H1 (cell line): ENCODE data around the gene BCL2L12. TPM values are rescaled to one million over a fixed set of nuclear protein-coding genes. Genes with fewer than 3 reads are reported as not detected.

Experiments used
- CTCF ChIA-PET: fragments of 300-600 bp; sonication (Branson Sonifier 250); formaldehyde crosslinking; loops from one replicate; lab custom pipeline; 2021; ENCODE audit not compliant: partially characterized antibody; lab: Charles Lee
- POLR2A ChIA-PET: fragments of 300-600 bp; sonication (Branson Sonifier 250); formaldehyde crosslinking; loops from one replicate; lab custom pipeline; 2021; ENCODE audit warnings: inconsistent platforms; ENCODE audit not compliant: partially characterized antibody; lab: Charles Lee
- DNase-seq, 2 experiments: peaks; one replicate each; pipeline versions ENCODE4 v3.0.0 to v3.0.0-alpha.2; 2010 to 2022; ENCODE audit warnings: low spot score in 2 of 2, low read depth in 1 of 2, mixed read lengths in 1 of 2
- FAIRE-seq: peaks from 2 replicates; lab custom pipeline; 2011; peaks lifted over from hg19 to GRCh38; lab: Jason Lieb, UNC
- H2AFZ ChIP-seq: 2 replicates; pipeline ENCODE4 v1.8.1; 2012; ENCODE audit warnings: low read length, inconsistent platforms
- H2AK5ac ChIP-seq: 2 replicates; pipeline ENCODE4 v1.6.1; 2013; ENCODE audit warnings: low read depth, low read length
- H2BK120ac ChIP-seq: replicated peaks from 2 replicates; pipeline ENCODE3; 2013; ENCODE audit warnings: low read depth, low read length, inconsistent platforms
- H2BK12ac ChIP-seq: 2 replicates; pipeline ENCODE4 v1.6.1; 2013; ENCODE audit warnings: low read depth, low read length
- H2BK15ac ChIP-seq: 2 replicates; pipeline ENCODE4 v1.6.1; 2013; ENCODE audit warnings: low read length
- H2BK20ac ChIP-seq: 2 replicates; pipeline ENCODE4 v1.6.1; 2013; ENCODE audit warnings: low read length
- H2BK5ac ChIP-seq: 2 replicates; pipeline ENCODE4 v1.6.1; 2013; ENCODE audit warnings: low read depth, low read length
- H3K14ac ChIP-seq: 2 replicates; pipeline ENCODE4 v1.6.1; 2013; ENCODE audit warnings: inconsistent platforms; ENCODE audit not compliant: insufficient read length
- H3K18ac ChIP-seq: 2 replicates; pipeline ENCODE4 v1.6.1; 2013; ENCODE audit warnings: low read length; ENCODE audit errors: extremely low read depth
- H3K23ac ChIP-seq: 2 replicates; pipeline ENCODE4 v1.6.1; 2013; ENCODE audit warnings: inconsistent platforms; ENCODE audit not compliant: insufficient read length
- H3K23me2 ChIP-seq: 2 replicates; pipeline ENCODE4 v1.6.1; 2013; ENCODE audit warnings: low read depth, low read length
- H3K27ac ChIP-seq: 2 replicates; pipeline ENCODE4 v1.6.1; 2011; ENCODE audit warnings: low read depth, low read length, inconsistent platforms
- H3K27me3 ChIP-seq, 4 experiments: replicated peaks in 1 of 4; 1 replicate in 1 of 4; 2 replicates in 3 of 4; pipeline versions ENCODE4 v1.6.1 to v1.8.1; 2011 to 2013; ENCODE audit warnings: low read length in 3 of 4, mild to moderate bottlenecking in 3 of 4, inconsistent platforms in 2 of 4, mixed read lengths in 2 of 4, moderate library complexity in 1 of 4; ENCODE audit not compliant: control insufficient read depth in 3 of 4, insufficient read depth in 3 of 4; ENCODE audit errors: extremely low read depth in 1 of 4
- H3K36me3 ChIP-seq, 4 experiments: 2 replicates each; pipeline versions ENCODE4 v1.6.1 to v1.8.1; 2011 to 2013; ENCODE audit warnings: mild to moderate bottlenecking in 4 of 4, low read length in 3 of 4, moderate library complexity in 2 of 4, control low read depth in 1 of 4, inconsistent platforms in 1 of 4; ENCODE audit not compliant: insufficient read depth in 4 of 4, control insufficient read depth in 2 of 4
- H3K4ac ChIP-seq: replicated peaks from 2 replicates; pipeline ENCODE3; 2013; ENCODE audit warnings: low read length, low read depth, mixed read lengths, inconsistent platforms; ENCODE audit not compliant: insufficient read length
- H3K4me1 ChIP-seq, 4 experiments: replicated peaks in 1 of 4; 1 replicate in 1 of 4; 2 replicates in 3 of 4; pipeline versions ENCODE4 v1.6.1 to v1.8.1; 2011 to 2013; ENCODE audit warnings: low read length in 3 of 4, inconsistent platforms in 2 of 4, mixed read lengths in 1 of 4; ENCODE audit not compliant: insufficient read depth in 4 of 4, control insufficient read depth in 3 of 4
- H3K4me2 ChIP-seq, 2 experiments: 2 replicates each; pipeline versions ENCODE4 v1.6.1 to v1.8.1; 2011 to 2013; ENCODE audit warnings: low read depth in 2 of 2, low read length in 2 of 2, control low read depth in 1 of 2, inconsistent platforms in 1 of 2, mild to moderate bottlenecking in 1 of 2; ENCODE audit not compliant: insufficient read depth in 1 of 2
- H3K4me3 ChIP-seq, 4 experiments: fragments of 200-600, 300-600 bp in 1 of 4; sonication (generic), shearing (Covaris generic), sonication (Bioruptor Twin) in 1 of 4; 2 replicates each; pipeline versions ENCODE4 v1.5.1 to v1.8.1; 2011 to 2016; ENCODE audit warnings: low read length in 4 of 4, low read depth in 3 of 4, control low read depth in 2 of 4, inconsistent platforms in 2 of 4, mild to moderate bottlenecking in 2 of 4, mixed read lengths in 1 of 4, moderate library complexity in 1 of 4; ENCODE audit not compliant: insufficient read depth in 2 of 4; ENCODE audit errors: extremely low read depth in 1 of 4
- H3K56ac ChIP-seq: replicated peaks from 2 replicates; pipeline ENCODE3; 2013; ENCODE audit warnings: low read depth, mild to moderate bottlenecking, mixed read lengths, low read length, inconsistent platforms; ENCODE audit not compliant: insufficient read length
- H3K79me1 ChIP-seq: 2 replicates; pipeline ENCODE4 v1.6.1; 2013; ENCODE audit warnings: low read depth, low read length, control low read depth
- H3K79me2 ChIP-seq, 2 experiments: 2 replicates each; pipeline versions ENCODE4 v1.6.1 to v1.8.1; 2012 to 2013; ENCODE audit warnings: low read length in 2 of 2, mild to moderate bottlenecking in 2 of 2, inconsistent platforms in 1 of 2; ENCODE audit not compliant: insufficient read depth in 2 of 2, control insufficient read depth in 1 of 2
- H3K9ac ChIP-seq, 4 experiments: replicated peaks in 1 of 4; 1 replicate in 1 of 4; 2 replicates in 3 of 4; pipeline versions ENCODE4 v1.6.1 to v1.8.1; 2011 to 2013; ENCODE audit warnings: low read depth in 3 of 4, low read length in 3 of 4, control low read depth in 2 of 4, mild to moderate bottlenecking in 2 of 4, moderate library complexity in 2 of 4, inconsistent platforms in 1 of 4; ENCODE audit errors: extremely low read depth in 1 of 4
- H3K9me3 ChIP-seq, 2 experiments: 2 replicates each; pipeline versions ENCODE4 v1.6.1 to v1.8.1; 2012 to 2013; ENCODE audit warnings: mild to moderate bottlenecking in 2 of 2, moderate library complexity in 2 of 2, control low read depth in 1 of 2, inconsistent platforms in 1 of 2, low read depth in 1 of 2, low read length in 1 of 2, mixed read lengths in 1 of 2; ENCODE audit not compliant: insufficient read depth in 2 of 2
- H4K20me1 ChIP-seq, 2 experiments: replicated peaks in 1 of 2; 2 replicates each; pipeline versions ENCODE3 to v1.8.1; 2011 to 2013; ENCODE audit warnings: inconsistent platforms in 2 of 2, low read length in 2 of 2, mild to moderate bottlenecking in 1 of 2; ENCODE audit not compliant: insufficient read depth in 2 of 2, control insufficient read depth in 1 of 2
- H4K5ac ChIP-seq: 2 replicates; pipeline ENCODE4 v1.6.1; 2013; ENCODE audit warnings: low read length, low read depth, mixed read lengths, inconsistent platforms; ENCODE audit not compliant: insufficient read length
- H4K8ac ChIP-seq: 2 replicates; pipeline ENCODE4 v1.8.0; 2013; ENCODE audit warnings: mild to moderate bottlenecking, moderate library complexity, low read length, inconsistent platforms; ENCODE audit not compliant: insufficient read depth; ENCODE audit errors: extremely low read depth
- H4K91ac ChIP-seq: replicated peaks from 2 replicates; pipeline ENCODE3; 2013; ENCODE audit warnings: low read length, mixed read lengths, inconsistent platforms; ENCODE audit not compliant: insufficient read length
- POLR2A ChIP-seq, 2 experiments: IDR thresholded peaks; 1 replicate in 1 of 2; 2 replicates in 1 of 2; pipeline ENCODE4 v1.6.1; 2011; ENCODE audit warnings: low read depth in 2 of 2, low read length in 2 of 2, mild to moderate bottlenecking in 2 of 2; ENCODE audit errors: control extremely low read depth in 1 of 2
- POLR2AphosphoS5 ChIP-seq: IDR thresholded peaks from 2 replicates; pipeline ENCODE4 v1.6.1; 2011; ENCODE audit warnings: low read depth, low read length
- WGBS, 2 experiments: shearing (Covaris generic) in 1 of 2; methylation state at CpG; one replicate each; pipeline versions ENCODE4 v1.1.6 to v1.1.7; 2013 to 2015; ENCODE audit warnings: low lambda C conversion rate in 2 of 2, mixed read lengths in 2 of 2, inconsistent platforms in 1 of 2, low coverage in 1 of 2, missing lambda C conversion rate in 1 of 2; ENCODE audit not compliant: insufficient replicate concordance in 2 of 2, insufficient coverage in 1 of 2, insufficient read length in 1 of 2; ENCODE audit errors: extremely low coverage in 1 of 2, missing lambda C conversion rate in 1 of 2; 5-methylcytosine and 5-hydroxymethylcytosine counted together
- polyA plus RNA-seq, 7 experiments: library from polyadenylated mRNA; depleted of rRNA in 3 of 7; stranded (reverse) in 5 of 7; unstranded in 2 of 7; fragments of >200 nt in 5 of 7; fragments of 200-250 nt in 2 of 7; gene quantifications; 1 replicate in 5 of 7; 2 replicates in 1 of 7; 4 replicates in 1 of 7; pipeline versions ENCODE4 v1.2.1 to v1.2.3, GENCODE V29; 2011 to 2013; ENCODE audit warnings: missing spikeins in 2 of 7, mixed read lengths in 2 of 7
- total RNA-seq: library from RNA; stranded (reverse); fragmentation: NEBNext Ultra II Directional; extraction: Animal tissue kit (Norgen Biotek cat#: 25700); gene quantifications from 2 replicates; pipeline ENCODE4 v1.2.1, GENCODE V29; 2021
- TF ChIP-seq, protein P1 (sequence below): IDR thresholded peaks from 2 replicates; pipeline ENCODE4 v1.6.1; 2012; ENCODE audit warnings: inconsistent platforms

Gene BCL2L12
- total and polyA plus RNA-seq, 2 of the 8 experiments (the other 6 are each of a cell fraction or from before 2014, with no cell fraction given), result 126 to 209 TPM

DNA sequence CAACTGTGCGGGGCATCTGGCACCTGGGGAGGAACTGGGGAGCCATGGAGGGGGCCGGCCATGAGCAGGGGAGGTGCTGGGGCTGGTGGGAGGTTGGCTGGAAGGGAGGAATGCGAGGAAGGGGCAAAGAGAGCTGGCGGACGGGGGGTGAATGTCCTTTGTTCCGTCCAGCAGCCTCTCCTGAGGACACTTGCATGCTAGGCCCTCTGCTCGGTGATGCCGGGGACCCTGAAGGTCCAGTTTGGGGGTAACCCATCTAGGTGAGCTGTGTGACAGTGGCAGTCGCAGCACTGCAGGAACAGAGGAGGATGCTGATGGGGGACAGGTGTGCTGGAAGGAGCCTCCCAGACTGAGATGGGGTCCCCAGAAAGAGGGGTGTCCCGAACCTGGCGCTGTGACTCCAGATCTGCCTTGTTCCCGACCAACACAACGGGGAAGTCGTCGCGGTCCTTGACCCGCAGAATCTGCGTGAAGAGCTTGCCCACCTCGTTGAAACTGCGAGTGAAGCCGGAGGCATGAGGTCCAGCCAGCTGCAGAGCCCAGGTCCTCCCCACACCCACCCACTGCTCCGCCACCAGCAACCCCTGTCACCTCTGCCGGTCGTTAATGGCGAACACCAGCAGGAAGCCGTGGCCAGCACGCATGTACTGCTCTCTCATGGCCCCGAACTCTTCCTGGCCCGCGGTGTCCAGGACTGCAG, 29.4 kb upstream of the BCL2L12 start:
- DNase-seq, result no peak
- Histone ChIP-seq H3K4me2 (no peak overlapping the region), H2BK12ac (peak overlapping the region; percentile 50; the same call in 1 of the 2 replicates), H3K36me3 (no peaks in the 10 kb centered on the region), H3K9me3 (no peaks in the 10 kb centered on the region), H2BK120ac (no peak overlapping the region), H3K14ac (no peak overlapping the region), H4K5ac (no peak overlapping the region), H3K27ac (no peak overlapping the region), H4K91ac (no peak overlapping the region), H3K79me2 (no peaks in the 10 kb centered on the region), H3K23me2 (peaks cover 5% of the 10 kb centered on the region), H3K4me3 (no peak overlapping the region), H3K56ac (no peak overlapping the region), H2BK20ac (peak overlapping the region; percentile 18; the same call in 1 of the 2 replicates), H3K27me3 (no peaks in the 10 kb centered on the region), H4K8ac (peak overlapping the region; percentile 29; the same call in 1 of the 2 replicates), H3K79me1 (no peaks in the 10 kb centered on the region), H3K9ac (no peak overlapping the region), H3K4ac (no peak overlapping the region), H2BK15ac (0 out of 2 replicates have a peak overlapping the region, but pooled peaks have one; percentile 16), H2AK5ac (0 out of 2 replicates have a peak overlapping the region, but pooled peaks have one; percentile 65), H2BK5ac (no peak overlapping the region), H2AFZ (no peak overlapping the region)
- FAIRE-seq, result no peak
- 86% methylated on average over 24 of the region's 30 CpGs; no CpG with 5 or more reads in 1 of the 2 experiments for WGBS, 2 experiments
- CTCF ChIA-PET, result interaction anchor here (0.9 to 2.3 kb wide), 4 partner anchors 19 to 39 kb away, joined by 3 to 6 read pairs (median 5); no protein-coding TSS in a partner anchor
- TF ChIP-seq POLR2AphosphoS5, result peak; percentile 66
- TF ChIP-seq, protein P1, sequence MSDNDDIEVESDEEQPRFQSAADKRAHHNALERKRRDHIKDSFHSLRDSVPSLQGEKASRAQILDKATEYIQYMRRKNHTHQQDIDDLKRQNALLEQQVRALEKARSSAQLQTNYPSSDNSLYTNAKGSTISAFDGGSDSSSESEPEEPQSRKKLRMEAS, result no peak
- TF ChIP-seq POLR2A (IDR thresholded peaks at IDR 0.05; ENCODE audit: control extremely low read depth in 1 of 2, low read depth in 2 of 2, low read length in 2 of 2), result peak in 1 of 2 experiments; percentile 65; a peak in 2 of 3 replicates
- TF ChIP-seq, all 59 proteins: peak for 2
- Histone ChIP-seq H3K18ac (no peak overlapping the region), H3K23ac (no peak overlapping the region), H4K20me1 (peaks cover 0 to 2% of the 10 kb centered on the region in 2 experiments), H3K4me1 (peaks cover 0 to 23% (median 10%) of the 10 kb centered on the region in 4 experiments; a peak in 6 of 7 replicates)
- POLR2A ChIA-PET, result interaction anchor here (0.5 to 50.7 kb wide), 9 partner anchors 9 to 122 kb away, joined by 3 to 840 read pairs (median 7); partner anchors contain the start of genes ADM5, PRMT1 and PRR12
